ENCODE data around the gene ASB10. TPM values are rescaled to one million over a fixed set of nuclear protein-coding genes. Genes with fewer than 3 reads are reported as not detected.
A peak's percentile ranks its signal among the peaks of the same experiment; 100 is the strongest.

The ASB10 gene
- total and polyA plus RNA-seq, 2 of the 4 experiments (the other 2 are of a cell fraction): not detected

DNA sequence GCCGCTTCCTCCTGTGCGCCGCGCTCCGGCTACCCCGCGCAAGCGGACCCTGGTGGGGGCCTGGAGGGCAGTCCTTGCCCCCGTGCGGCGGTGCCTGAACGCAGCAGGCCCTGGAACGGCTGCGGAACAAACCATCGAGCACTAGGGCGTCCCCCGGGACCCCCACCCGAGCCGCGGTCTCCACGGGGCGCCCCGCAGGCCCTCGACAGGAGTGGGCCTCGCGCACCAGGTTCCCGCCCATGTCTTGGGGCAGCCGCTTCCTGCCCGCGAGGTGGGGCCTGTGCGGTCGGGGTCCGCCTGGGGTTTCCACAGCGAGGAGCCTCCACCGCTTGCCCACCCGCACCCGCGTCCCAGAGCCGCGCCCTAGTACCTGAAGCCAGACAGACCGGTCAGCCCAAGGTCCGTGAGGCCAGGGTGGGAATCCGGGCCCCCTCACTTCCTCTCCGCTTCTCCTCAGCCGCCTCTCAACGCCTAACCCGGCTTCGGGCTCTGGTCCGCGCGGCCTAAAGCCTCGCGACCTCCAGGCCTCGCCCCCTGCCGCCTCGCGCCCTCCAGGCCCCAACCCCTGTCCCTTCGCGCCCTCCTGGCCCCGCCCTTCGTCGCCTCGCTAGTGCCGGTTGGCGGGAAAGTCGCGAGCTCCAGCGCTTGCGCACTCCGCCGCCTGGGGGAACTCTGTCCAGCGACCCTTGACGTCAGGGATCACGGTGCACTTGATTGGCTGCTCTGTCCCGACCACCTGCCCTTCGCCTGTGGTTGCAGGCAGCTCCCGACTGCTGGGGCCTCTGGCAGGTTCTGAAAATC, 12.6 kb downstream of the ASB10 start:
- ChIA-PET POLR2A (ENCODE audit: unreplicated experiment) (no interaction called here), CTCF (no interaction called here)
- H4K91ac ChIP-seq (ENCODE audit: insufficient read depth, low read depth, low read length): no peak overlapping the region
- no peak overlapping the region for H3K9ac ChIP-seq (ENCODE audit: low read depth, low read length)
- H2AK9ac ChIP-seq (replicated peaks; ENCODE audit: low read depth, low read length, poor library complexity): no peak overlapping the region
- no peak overlapping the region for H3K4me2 ChIP-seq (ENCODE audit: low read depth, low read length)
- H3K4me1 ChIP-seq (ENCODE audit: control insufficient read depth, insufficient read depth, low read length): no peaks in the 10 kb centered on the region
- H3K4ac ChIP-seq (ENCODE audit: low read depth, low read length): no peak overlapping the region
- no peak overlapping the region for H4K5ac ChIP-seq (ENCODE audit: low read depth, low read length)
- H3K36me3 ChIP-seq (ENCODE audit: control insufficient read depth, insufficient read depth, low read length): no peaks in the 10 kb centered on the region
- no peak overlapping the region for H3K56ac ChIP-seq (ENCODE audit: extremely low read depth, insufficient read depth, low read length)
- H3K4me3 ChIP-seq (ENCODE audit: insufficient read depth, low read depth, low read length): no peak overlapping the region
- H2BK15ac ChIP-seq (ENCODE audit: low read depth, low read length): no peak overlapping the region
- no peaks in the 10 kb centered on the region; the same call in 1 of the 2 replicates for H4K20me1 ChIP-seq (ENCODE audit: insufficient read depth, low read length)
- no TSS peak for BruUV-seq (replicated peaks)
- dilution Hi-C loops (cut with HindIII; ENCODE audit: low sequenced_read_pairs, unreplicated experiment) (no loop called here), in situ Hi-C loops (cut with MboI; ENCODE audit: low sequenced_read_pairs) (loop anchor here (5.0 kb wide), 1 partner anchor 47 kb away; no protein-coding TSS in a partner anchor), intact Hi-C loops (cut with micrococcal nuclease) (loop anchor here (5.0 kb wide), 1 partner anchor 272 kb away; no protein-coding TSS in a partner anchor)
- no peaks in the 10 kb centered on the region for H3K9me1 ChIP-seq (ENCODE audit: insufficient read depth, low read length)
- TF ChIP-seq RFX5 (IDR thresholded peaks at IDR 0.05; ENCODE audit: low read depth, low read length) (peak; percentile 97), FOS (IDR thresholded peaks at IDR 0.05; ENCODE audit: low read depth, low read length) (no peak)
- H3K18ac ChIP-seq (ENCODE audit: low read depth, low read length): no peak overlapping the region
- H2BK120ac ChIP-seq (ENCODE audit: low read depth, low read length): no peak overlapping the region
- no peak overlapping the region for H3K14ac ChIP-seq (replicated peaks; ENCODE audit: low read depth, low read length)
- H2AFZ ChIP-seq (replicated peaks; ENCODE audit: low read length, poor library complexity): no peak overlapping the region
- H2BK20ac ChIP-seq (ENCODE audit: low read depth, low read length): no peak overlapping the region
- 0 out of 2 replicates have a peak, but pooled peaks have one; percentile 27 for ATAC-seq (ENCODE audit: low read depth)
- no peaks in the 10 kb centered on the region for H3K79me1 ChIP-seq (ENCODE audit: low read depth in 1 of 2, low read length in 2 of 2)
- H3K9me3 ChIP-seq (ENCODE audit: control insufficient read depth, insufficient read depth, low read length): no peaks in the 10 kb centered on the region; the same call in 1 of the 2 replicates
- peaks cover 54% of the 10 kb centered on the region for H3K27me3 ChIP-seq (ENCODE audit: control insufficient read depth, insufficient read depth, low read length)
- H3K23ac ChIP-seq (ENCODE audit: low read depth, low read length): no peak overlapping the region
- H3K27ac ChIP-seq (ENCODE audit: insufficient read depth, low read length): no peak overlapping the region
- 57% methylated on average over 51 of the region's 77 CpGs; no CpG with 5 or more reads in 1 of the 2 experiments for WGBS, 2 experiments (ENCODE audit: extremely low coverage in 2 of 2, insufficient read length in 1 of 2)
- peak; percentile 11 for DNase-seq
- H2BK5ac ChIP-seq (ENCODE audit: low read depth, low read length, poor library complexity, severe bottlenecking): no peak overlapping the region
- no peak overlapping the region for H2AK5ac ChIP-seq (ENCODE audit: low read depth, low read length)
- H4K8ac ChIP-seq (ENCODE audit: low read depth in 2 of 2, low read length in 2 of 2): no peak overlapping the region

All from IMR-90 (cell line).